DMS79 treated with DMSO at 0.1 percent for 48 hours (cell line): ENCODE measurements around the gene ZGPAT.

ENCODE experiments used
- DNase-seq: peaks from one replicate; lab custom pipeline; 2025; lab: John Stamatoyannopoulos, UW

ZGPAT gene

GRCh38 chr20:63785691-63786131 lies 77.9 kb downstream of the ZGPAT start:
- no peak for DNase-seq
